Measurements from ENCODE around the gene EVI2A.

GRCh38 chr17:31364012-31364411 is 42.6 kb upstream of the EVI2A start:
- no peak for TF ChIP-seq POLR2A (IDR thresholded peaks at IDR 0.05)
- TF ChIP-seq, protein P1, sequence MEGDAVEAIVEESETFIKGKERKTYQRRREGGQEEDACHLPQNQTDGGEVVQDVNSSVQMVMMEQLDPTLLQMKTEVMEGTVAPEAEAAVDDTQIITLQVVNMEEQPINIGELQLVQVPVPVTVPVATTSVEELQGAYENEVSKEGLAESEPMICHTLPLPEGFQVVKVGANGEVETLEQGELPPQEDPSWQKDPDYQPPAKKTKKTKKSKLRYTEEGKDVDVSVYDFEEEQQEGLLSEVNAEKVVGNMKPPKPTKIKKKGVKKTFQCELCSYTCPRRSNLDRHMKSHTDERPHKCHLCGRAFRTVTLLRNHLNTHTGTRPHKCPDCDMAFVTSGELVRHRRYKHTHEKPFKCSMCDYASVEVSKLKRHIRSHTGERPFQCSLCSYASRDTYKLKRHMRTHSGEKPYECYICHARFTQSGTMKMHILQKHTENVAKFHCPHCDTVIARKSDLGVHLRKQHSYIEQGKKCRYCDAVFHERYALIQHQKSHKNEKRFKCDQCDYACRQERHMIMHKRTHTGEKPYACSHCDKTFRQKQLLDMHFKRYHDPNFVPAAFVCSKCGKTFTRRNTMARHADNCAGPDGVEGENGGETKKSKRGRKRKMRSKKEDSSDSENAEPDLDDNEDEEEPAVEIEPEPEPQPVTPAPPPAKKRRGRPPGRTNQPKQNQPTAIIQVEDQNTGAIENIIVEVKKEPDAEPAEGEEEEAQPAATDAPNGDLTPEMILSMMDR (IDR thresholded peaks at IDR 0.05 in 8 of 11, conservative IDR thresholded peaks at IDR 0.05 in 3 of 11) = no peak
- TF ChIP-seq POLR2AphosphoS5 (IDR thresholded peaks at IDR 0.05) = no peak

Measured in spleen (tissue), 7 donors.